Heart left ventricle (tissue), 16 donors: ENCODE data around the gene ZNF213. TPM values are rescaled to one million over a fixed set of nuclear protein-coding genes. Genes with fewer than 3 reads are reported as not detected.

ENCODE experiments used
- ATAC-seq, 4 donors: fragments of 200-7000 bp; cut with Tn5 transposase; one replicate each; pipeline ENCODE4 v1.9.1; 2020 to 2022; ENCODE audit warnings: moderate library complexity in 4 of 4, mild to moderate bottlenecking in 3 of 4, moderate number of reproducible peaks in 1 of 4
- DNase-seq, 5 donors: peaks; one replicate each; pipeline ENCODE4 v3.0.0-alpha.2; 2020
- H3K27ac ChIP-seq, 12 donors: fragments of 200-600 bp; sonication (generic) in 4 of 12; one replicate each; pipeline versions ENCODE4 v1.5.0 to v1.8.0; 2016 to 2022; ENCODE audit warnings: mild to moderate bottlenecking in 2 of 12
- H3K27me3 ChIP-seq, 9 donors: fragments of 200-600 bp; sonication (generic) in 2 of 9; one replicate each; pipeline versions ENCODE4 v1.5.1 to v1.8.0; 2016 to 2022; ENCODE audit warnings: mild to moderate bottlenecking in 3 of 9
- H3K36me3 ChIP-seq, 9 donors: fragments of 200-600 bp; sonication (generic) in 2 of 9; one replicate each; pipeline versions ENCODE4 v1.5.0 to v1.8.0; 2018 to 2022; ENCODE audit warnings: mild to moderate bottlenecking in 2 of 9
- H3K4me1 ChIP-seq, 12 donors: fragments of 200-600 bp; sonication (generic) in 4 of 12; one replicate each; pipeline versions ENCODE4 v1.5.0 to v1.8.0; 2016 to 2022; ENCODE audit warnings: mild to moderate bottlenecking in 3 of 12
- H3K4me3 ChIP-seq, 12 donors: fragments of 200-600 bp; sonication (generic) in 4 of 12; one replicate each; pipeline versions ENCODE4 v1.5.0 to v1.8.0; 2017 to 2022; ENCODE audit warnings: mild to moderate bottlenecking in 9 of 12, moderate library complexity in 4 of 12
- H3K9me3 ChIP-seq, 12 donors: fragments of 200-600 bp; sonication (generic) in 4 of 12; one replicate each; pipeline versions ENCODE4 v1.5.0 to v1.8.0; 2016 to 2022; ENCODE audit warnings: mild to moderate bottlenecking in 1 of 12
- POLR2A ChIP-seq, 2 donors: fragments of 450-650 bp; IDR thresholded peaks; one replicate each; pipeline ENCODE4 v1.6.1; 2017; ENCODE audit warnings: antibody characterized with exemption in 2 of 2, mild to moderate bottlenecking in 2 of 2, moderate library complexity in 2 of 2
- WGBS, 4 donors: extraction: QIAGEN DNeasy Blood & Tissue Kit in 2 of 4; methylation state at CpG; one replicate each; pipeline versions ENCODE4 v1.1.5 to v1.1.7; 2013 to 2018; 5-methylcytosine and 5-hydroxymethylcytosine counted together
- intact Hi-C, 10 donors: fragments of 100-400 bp; cut with DNase I; formaldehyde crosslinking; loops; one replicate each; pipeline versions ENCODE4 v1.11.1 to v1.14.2; 2022
- polyA plus RNA-seq, 2 donors: library from polyadenylated mRNA; stranded (reverse); fragments of 200-250 nt; gene quantifications; one replicate each; pipeline ENCODE4 v1.2.3, GENCODE V29; 2013
- total RNA-seq, 9 donors: library from RNA; depleted of rRNA in 2 of 9; stranded (reverse); fragments of >200 nt in 2 of 9; fragmentation: NEBNext Ultra II Directional in 3 of 9; extraction: Animal tissue kit (Norgen Biotek cat#: 25700) in 3 of 9; gene quantifications; one replicate each; pipeline versions ENCODE4 v1.1.0 to v1.2.4, GENCODE V29; 2016 to 2023
- TF ChIP-seq, protein P1 (sequence below), 12 donors: fragments of 200-600 bp; sonication (generic) in 4 of 12; IDR thresholded peaks; one replicate each; pipeline versions ENCODE4 v1.5.0 to v1.8.0; 2018 to 2022; ENCODE audit warnings: antibody characterized with exemption in 12 of 12, mild to moderate bottlenecking in 5 of 12
- donor health status: ischemic (EF 13 %, LVEDD 7.1; RV severe dilation, severe dysfunction).
- donor health status: healthy with polysubstance abuse.
- donor health status: DM: no; HTN: yes; CAD: no.
- donor health status: DM: no; HTN: no; CAD: no.
- donor health status: ischemic (EF 25% LVEDD 6.9; RV normal size, moderate dysfunction).
- donor health status: ischemic (EF 25% LVEDD 5.7; RV mildly dilated, moderate dysfunction).
- donor health status: healthy.
- donor health status: DM: yes; HTN: yes; CAD: no.
- donor health status: ischemic (EF 35%, LVEDD 5.7; RV mildly dilated, moderate dysfunction).
- donor health status: nonischemic (EF 11% LVEDD 7.7; RV severe dilation, severe dysfunction).
- donor health status: DM: yes; HTN: yes; CAD: no.
- donor health status: PGD.
- donor health status: ischemic (EF 29% LVEDD 5.4; RV normal size, mild dysfunction).
- donor health status: nonischemic (EF 23%, LVEDD 6.1; RV moderate dilation, normal function).

Gene ZNF213
- total and polyA plus RNA-seq, 11 donors = 6.7 to 14.3 (median 8.7) TPM

DNA sequence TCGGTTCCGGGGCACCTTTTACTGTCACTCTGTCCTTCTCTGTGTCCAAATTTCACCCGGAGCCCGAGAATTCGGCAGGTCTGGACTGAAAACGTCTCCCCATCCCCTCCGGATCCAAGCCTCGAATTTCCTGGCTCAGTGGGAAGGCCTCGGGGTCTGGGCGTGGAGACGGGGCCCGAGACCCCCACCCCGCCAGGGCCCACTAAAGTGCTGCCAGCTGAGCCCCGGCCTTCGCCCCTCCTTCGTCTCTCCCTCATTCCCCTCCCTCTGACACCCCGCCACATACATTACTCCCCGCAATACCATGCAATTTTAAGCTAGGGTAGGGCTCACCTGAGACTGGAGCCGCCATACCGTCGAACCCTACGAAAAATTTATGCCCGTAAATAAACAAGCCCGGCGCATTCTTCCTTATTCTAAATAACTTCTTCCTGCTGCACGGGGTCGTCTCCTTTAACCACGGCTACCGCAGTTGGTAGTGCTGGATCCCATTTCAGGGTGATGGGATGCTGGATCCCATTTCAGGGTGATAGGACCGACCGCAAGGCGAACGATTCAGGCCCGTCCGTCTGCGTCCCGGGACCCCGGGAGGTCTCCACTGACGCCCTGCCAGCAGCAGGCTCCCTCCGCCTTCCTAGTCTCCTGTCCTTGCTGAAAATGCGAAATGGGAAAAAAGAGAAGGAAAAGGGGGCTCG, 48.8 kb downstream of the ZNF213 start:
- no peaks in the 10 kb centered on the region for H3K36me3 ChIP-seq
- TF ChIP-seq, protein P1, sequence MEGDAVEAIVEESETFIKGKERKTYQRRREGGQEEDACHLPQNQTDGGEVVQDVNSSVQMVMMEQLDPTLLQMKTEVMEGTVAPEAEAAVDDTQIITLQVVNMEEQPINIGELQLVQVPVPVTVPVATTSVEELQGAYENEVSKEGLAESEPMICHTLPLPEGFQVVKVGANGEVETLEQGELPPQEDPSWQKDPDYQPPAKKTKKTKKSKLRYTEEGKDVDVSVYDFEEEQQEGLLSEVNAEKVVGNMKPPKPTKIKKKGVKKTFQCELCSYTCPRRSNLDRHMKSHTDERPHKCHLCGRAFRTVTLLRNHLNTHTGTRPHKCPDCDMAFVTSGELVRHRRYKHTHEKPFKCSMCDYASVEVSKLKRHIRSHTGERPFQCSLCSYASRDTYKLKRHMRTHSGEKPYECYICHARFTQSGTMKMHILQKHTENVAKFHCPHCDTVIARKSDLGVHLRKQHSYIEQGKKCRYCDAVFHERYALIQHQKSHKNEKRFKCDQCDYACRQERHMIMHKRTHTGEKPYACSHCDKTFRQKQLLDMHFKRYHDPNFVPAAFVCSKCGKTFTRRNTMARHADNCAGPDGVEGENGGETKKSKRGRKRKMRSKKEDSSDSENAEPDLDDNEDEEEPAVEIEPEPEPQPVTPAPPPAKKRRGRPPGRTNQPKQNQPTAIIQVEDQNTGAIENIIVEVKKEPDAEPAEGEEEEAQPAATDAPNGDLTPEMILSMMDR (IDR thresholded peaks at IDR 0.05) = no peak
- TF ChIP-seq POLR2A (IDR thresholded peaks at IDR 0.05) = no peak
- DNase-seq = no peak
- peaks cover 0 to 29% (median 13%) of the 10 kb centered on the region in 12 donors for H3K4me1 ChIP-seq
- intact Hi-C loops = loop anchor here in 2 of 10 donors (10.0 kb wide), 1 partner anchor 321 kb away; the partner anchor contains the start of gene CLUAP1 (in 2 of the 2)
- ATAC-seq = no peak
- WGBS, 4 donors = 4 to 7% (median 5%) methylated on average over 38 to 42 of the region's 42 CpGs
- no peaks in the 10 kb centered on the region for H3K9me3 ChIP-seq
- peaks cover 41 to 100% (median 96%) of the 10 kb centered on the region in 9 donors for H3K27me3 ChIP-seq
- no peak overlapping the region for H3K27ac ChIP-seq
- peak overlapping the region in 10 of 12 donors; percentile 12 to 48 (median 20) for H3K4me3 ChIP-seq

DNA sequence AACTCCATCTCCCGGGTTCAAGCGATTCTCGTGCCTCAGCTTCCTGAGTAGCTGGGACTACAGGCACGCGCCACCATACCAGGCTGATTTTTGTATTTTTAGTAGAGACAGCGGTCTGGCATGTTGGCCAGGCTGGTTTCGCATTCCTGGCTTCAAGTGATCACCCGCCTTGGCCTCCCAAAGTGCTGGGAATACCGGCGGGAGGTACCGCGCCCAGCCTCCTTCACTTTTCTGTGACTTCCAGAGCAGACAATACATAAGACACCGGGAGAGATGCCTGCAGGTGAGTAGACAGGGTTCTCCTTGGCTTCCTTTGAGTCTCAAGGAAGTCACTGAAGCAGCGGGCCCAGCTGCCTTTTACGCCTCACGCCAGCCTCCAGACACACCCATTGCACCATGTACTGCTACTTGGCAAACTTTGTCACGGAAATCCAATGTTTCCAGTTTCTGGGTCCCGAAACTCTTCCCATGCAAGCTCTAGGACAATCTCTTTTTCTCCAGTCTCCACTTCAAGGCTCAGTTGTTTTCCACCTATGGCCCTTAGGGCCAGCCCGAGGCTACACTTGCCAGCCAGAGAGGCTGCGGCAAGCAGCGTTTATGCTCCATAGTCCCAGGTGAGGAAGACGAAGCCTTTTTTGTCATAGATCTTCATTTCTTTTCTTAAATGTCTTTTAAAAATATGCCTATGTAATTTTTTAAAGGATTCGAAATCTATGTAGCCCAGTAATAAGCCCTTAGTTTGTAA, 52.3 kb downstream of the ZNF213 start:
- Histone ChIP-seq H3K9me3 (no peaks in the 10 kb centered on the region), H3K27ac (no peak overlapping the region), H3K27me3 (peaks cover 57 to 100% (median 97%) of the 10 kb centered on the region in 9 donors), H3K4me3 (no peak overlapping the region), H3K36me3 (no peaks in the 10 kb centered on the region), H3K4me1 (peaks cover 0 to 53% (median 21%) of the 10 kb centered on the region in 12 donors)
- DNase-seq (no peak), ATAC-seq (no peak)
- no peak for TF ChIP-seq POLR2A (IDR thresholded peaks at IDR 0.05)
- TF ChIP-seq, protein P1 (IDR thresholded peaks at IDR 0.05) = no peak
- intact Hi-C loops = loop anchor here in 2 of 10 donors (10.0 kb wide), 1 partner anchor 318 kb away; the partner anchor contains the start of gene CLUAP1 (in 2 of the 2)
- WGBS, 4 donors = 72 to 80% (median 78%) methylated on average over 23 of the region's 23 CpGs

DNA sequence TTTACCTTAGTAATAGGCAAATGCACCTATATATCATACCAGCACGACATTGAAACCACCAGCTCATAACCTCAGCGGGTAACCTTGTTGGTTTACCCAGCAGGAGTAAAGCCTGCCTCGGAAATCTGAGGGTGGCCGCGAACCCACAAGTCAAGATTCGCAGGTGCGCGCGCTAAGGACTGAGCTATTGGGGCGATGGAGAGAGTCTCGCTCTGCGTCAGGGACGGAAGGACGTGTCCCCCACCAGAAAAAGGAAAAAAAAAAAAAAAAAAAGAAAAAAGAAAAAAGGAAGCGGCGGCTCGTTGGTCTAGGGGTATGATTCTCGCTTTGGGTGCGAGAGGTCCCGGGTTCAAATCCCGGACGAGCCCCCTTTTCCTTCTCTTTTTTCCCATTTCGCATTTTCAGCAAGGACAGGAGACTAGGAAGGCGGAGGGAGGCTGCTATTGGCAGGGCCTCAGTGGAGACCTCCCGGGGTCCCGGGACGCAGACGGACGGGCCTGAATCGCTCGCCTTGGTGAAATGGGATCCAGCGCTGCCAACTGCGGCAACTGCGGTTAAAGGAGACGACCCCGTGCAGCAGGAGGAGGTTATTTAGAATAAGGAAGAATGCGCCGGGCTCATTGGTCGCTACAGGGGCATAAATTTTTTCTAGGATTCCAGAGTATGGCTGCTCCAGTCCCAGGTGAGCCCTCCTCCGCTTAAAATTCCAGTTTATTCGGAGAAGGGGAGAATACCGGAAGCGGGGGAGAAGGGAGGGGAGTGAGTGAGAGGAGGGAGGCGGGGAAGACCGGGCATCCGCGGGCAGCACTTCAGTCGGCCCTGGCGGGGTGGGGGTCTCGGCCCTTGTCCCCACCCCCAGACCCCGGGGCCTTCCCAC, 53.2 kb downstream of the ZNF213 start, which contains the start of gene OR1F1:
Gene OR1F1, plus strand, starts transcription at position 407 of the 877 bp plus-strand sequence.
- intact Hi-C loops = loop anchor here in 2 of 10 donors (10.0 kb wide), 1 partner anchor 317 kb away; the partner anchor contains the start of gene CLUAP1 (in 2 of the 2)
- WGBS, 4 donors = 2 to 4% (median 2%) methylated on average over 51 of the region's 51 CpGs
- peaks cover 0 to 45% (median 16%) of the 10 kb centered on the region in 12 donors for H3K4me1 ChIP-seq
- peaks cover 54 to 100% (median 97%) of the 10 kb centered on the region in 9 donors for H3K27me3 ChIP-seq
- DNase-seq (no peak), ATAC-seq (no peak)
- H3K4me3 ChIP-seq = peak within 1 kb of the TSS in 9 of 12 donors; percentile 1 to 39 (median 23)
- no peaks in the 10 kb centered on the region for H3K9me3 ChIP-seq
- H3K27ac ChIP-seq = no peak within 1 kb of the TSS
- no peak for TF ChIP-seq POLR2A (IDR thresholded peaks at IDR 0.05)
- TF ChIP-seq, protein P1 (IDR thresholded peaks at IDR 0.05) = no peak
- no peaks in the 10 kb centered on the region for H3K36me3 ChIP-seq
